Stimulated activated CD4-positive, alpha-beta T cell treated with anti-CD3 and anti-CD28 coated beads, Interleukin-2, amount 100 ng/mL, for 4 hours (primary cell): ENCODE results near the gene ZBTB9.

ENCODE experiments used
- DNase-seq: peaks from one replicate; pipeline ENCODE4 v3.0.0-alpha.2; 2020; ENCODE audit warnings: low read depth

Gene ZBTB9

DNA sequence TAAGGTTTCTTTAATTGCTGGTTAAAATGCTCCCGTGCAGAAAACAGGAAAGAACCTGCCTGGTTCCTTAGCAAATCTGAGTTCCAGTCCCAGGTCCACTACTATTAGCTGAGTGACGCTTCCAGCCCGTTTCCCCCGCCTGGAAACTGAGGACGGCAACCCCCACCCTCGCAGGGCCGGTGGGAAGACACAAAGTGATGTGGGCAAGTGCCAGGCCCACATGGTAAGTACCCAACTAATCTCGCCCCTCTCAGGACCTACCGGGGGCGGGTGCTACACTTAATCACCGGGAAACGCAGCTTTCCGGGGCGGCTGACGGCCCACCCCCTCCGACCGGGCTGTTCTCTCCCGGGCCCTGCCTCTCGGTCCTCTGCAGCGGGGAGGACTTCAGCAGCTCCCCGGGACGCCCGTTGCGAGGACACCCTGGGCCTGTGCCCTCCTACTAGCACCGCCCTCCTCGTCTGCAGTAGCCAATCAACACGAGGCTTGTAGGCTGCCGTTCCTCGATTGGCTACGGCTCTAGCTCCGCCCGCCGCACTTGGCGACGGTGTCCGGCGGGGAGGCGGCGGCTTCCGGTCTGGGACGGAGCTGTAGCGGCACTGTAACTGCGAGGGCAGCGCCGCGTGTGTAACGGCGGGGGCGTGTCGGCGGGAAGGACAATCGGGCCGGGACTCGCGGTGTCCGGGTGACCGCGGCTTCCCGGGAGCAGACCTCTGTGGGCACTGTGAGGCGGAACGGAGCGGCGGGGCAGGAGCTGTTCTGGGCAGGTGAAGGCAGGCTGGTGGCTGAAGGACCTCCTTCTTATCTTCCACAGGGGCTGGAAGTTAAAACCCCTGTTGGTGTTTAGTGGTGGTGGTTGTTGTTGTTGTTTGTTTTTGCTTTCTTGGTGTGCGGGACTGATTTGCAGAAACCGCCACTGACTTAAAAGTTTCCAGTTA lies at the start of gene ZBTB9:
Gene ZBTB9, plus strand, starts transcription at position 568 of the 938 bp plus-strand sequence. CDS start 525 bp downstream, outside the sequence.
- peak; percentile 89 for DNase-seq

- DNase-seq = no peak
Measured at GRCh38 chr6:33404884-33405283, 49.5 kb upstream of the ZBTB9 start.

DNA sequence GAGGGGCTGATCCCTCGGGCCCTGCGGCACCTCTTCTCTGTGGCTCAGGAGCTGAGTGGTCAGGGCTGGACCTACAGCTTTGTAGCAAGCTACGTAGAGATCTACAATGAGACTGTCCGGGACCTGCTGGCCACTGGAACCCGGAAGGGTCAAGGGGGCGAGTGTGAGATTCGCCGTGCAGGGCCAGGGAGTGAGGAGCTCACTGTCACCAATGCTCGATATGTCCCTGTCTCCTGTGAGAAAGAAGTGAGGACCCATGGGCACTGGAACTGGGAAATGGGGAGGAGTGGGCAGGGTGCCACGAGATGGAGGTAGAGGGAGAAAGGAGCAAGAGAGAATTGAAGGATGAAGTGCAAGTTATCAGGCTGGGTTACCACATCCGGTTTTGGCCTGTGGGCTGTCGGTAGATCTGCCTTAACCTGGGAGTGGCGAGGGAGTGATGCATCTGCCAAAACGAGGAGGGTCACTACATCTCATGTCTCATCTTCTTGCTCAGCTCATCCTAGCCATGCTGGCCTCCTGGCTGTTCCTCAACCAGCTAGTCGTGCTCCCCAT lies 48.9 kb upstream of the ZBTB9 start:
- DNase-seq = no peak

DNA sequence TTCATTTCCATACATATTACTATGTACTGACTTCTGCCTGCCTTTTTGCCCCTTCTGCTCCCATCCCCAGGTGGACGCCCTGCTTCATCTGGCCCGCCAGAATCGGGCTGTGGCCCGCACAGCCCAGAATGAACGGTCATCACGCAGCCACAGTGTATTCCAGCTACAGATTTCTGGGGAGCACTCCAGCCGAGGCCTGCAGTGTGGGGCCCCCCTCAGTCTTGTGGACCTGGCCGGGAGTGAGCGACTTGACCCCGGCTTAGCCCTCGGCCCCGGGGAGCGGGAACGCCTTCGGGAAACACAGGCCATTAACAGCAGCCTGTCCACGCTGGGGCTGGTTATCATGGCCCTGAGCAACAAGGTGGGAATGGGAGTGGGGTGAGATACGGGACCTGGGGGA lies 48.2 kb upstream of the ZBTB9 start:
- no peak for DNase-seq

DNA sequence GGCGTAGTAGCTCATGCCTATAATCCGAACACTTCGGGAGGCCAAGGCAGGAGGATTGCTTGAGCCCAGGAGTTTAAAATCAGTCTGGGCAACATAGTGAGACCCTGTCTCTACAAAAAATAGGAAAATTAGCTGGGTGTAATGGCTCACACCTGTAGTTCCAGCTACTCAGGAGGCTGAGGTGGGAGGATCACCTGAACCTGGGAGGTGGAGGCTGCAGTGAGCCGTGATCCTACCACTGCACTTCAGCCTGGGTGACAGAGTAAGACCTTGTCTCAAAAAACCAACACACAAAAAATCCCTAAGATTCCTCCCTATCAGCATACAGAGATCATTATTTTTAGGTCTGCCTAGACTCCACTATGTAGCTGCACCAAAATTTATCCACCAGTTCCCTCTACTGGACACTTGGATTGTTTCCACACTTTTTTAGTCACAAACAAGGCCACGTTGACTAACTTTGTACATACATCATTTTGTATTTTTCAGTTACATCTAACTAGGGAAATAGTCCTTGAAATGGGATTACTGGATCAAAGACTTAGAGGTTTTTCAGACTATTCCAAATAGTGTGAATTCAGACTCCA lies 47.2 kb upstream of the ZBTB9 start:
- DNase-seq = no peak

DNA sequence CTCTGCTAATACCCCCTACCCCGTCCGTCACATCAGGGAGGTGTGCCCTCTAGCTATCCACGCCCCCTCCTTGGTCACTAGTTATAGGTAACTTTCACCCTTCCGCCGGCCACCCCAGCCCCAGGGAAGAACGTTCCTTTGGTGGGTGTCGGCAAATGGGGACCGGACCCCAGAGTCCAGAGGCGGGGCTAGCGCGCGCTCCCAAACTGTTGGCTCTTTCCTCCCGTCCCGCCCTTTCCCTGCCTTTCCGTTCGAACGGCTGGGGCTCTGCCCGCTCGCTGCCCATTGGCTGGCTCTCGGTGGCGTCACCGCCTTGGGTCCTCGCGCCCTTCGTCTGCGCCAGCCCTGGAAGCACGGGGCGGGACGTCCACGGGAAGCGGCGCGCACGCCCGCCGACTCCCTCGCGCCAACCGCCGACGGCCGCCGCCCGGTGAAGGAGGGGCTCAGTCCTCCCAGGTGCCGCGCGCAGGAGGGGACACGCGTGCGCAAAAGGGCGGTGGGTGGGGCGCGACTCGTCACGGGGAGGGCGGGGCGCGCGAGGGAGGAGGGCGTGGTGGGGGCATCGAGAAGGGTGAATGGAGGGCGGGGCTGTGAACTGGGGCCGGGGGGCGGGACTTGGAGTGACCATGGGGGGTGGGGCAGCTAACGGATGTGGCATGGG lies 44.2 kb upstream of the ZBTB9 start:
- peak; percentile 94 for DNase-seq

DNA sequence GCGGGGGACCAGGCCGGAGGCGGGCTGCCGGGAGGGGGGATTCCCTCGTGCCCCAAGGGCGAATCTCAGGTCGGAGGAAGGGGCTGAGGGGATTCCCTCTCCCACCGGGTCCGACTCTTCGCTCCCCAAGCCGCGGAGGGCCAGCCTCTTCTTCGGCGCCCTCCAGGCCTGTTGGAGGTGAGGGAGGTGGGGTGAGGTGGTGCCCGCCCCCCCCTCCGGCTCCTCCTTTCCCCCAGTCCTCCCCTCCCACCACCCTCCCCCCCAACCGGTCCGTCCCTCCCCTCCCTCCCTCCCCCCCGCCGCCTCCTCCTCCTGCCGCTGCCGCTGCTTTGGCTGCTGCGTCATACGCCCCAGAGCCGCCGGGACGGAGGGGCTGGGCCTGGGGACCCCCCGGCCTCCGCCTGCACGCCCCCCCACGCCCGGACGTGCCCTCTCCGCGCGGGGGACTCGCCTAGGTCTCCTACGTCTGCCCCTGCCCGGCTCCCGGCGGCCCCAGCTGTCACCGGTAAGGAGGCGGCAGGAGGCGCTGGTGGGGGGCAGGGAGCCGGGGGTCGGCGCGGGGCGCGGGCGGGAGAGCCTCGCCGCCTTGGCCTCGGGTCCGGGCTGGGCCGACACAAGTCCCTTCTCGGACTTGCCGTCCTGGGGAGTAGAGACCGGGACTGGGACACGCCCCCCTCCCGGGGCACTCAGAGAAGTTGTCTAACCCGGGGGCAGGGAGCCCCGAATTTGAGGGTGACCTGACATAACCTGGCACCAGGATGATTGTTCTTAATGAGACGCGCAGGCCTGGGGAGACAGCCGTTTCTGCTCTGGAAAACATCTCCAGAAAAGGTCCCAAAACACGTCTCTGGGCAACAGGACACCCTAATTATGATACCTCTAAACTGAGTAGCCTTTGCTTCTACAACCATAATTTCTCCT lies 43.4 kb upstream of the ZBTB9 start, which contains the start of gene PHF1:
Gene PHF1, plus strand, starts transcription at position 304 of the 921 bp plus-strand sequence. CDS start 1,250 bp downstream, outside the sequence.
- DNase-seq = peak; percentile 78

- DNase-seq = no peak
Measured at GRCh38 chr6:33411632-33412005, 42.8 kb upstream of the ZBTB9 start.

DNA sequence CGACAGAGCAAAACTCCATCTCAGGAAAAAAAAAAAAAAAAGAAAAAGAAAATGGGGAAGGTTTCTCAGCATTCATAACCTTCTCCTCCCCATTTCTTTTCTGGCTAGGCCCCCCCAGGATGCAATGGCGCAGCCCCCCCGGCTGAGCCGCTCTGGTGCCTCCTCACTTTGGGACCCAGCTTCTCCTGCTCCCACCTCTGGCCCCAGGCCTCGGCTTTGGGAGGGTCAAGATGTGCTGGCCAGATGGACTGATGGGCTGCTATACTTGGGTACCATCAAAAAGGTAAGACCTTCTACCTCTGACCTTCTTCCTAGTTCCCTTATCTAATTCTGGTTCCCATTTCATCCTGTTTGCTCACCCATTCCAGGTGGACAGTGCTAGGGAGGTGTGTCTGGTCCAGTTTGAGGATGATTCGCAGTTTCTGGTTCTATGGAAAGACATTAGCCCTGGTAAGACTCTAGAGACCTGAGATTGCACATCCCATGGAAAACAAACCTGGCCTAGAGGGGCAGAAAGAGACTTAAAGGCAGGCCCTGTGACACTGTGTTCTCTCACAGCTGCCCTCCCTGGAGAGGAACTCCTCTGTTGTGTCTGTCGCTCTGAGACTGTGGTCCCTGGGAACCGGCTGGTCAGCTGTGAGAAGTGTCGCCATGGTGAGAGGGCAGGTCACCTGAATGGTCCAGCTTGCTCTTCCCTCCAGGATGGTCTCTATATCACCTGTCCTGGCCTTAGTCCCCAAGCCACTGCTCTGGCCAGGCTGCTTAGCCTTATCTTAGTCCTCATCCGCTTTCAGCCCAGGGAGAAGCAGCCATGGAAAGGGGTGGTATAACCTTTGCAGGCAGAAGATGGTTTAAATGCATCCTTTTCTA lies 42.0 kb upstream of the ZBTB9 start:
- DNase-seq = no peak

DNA sequence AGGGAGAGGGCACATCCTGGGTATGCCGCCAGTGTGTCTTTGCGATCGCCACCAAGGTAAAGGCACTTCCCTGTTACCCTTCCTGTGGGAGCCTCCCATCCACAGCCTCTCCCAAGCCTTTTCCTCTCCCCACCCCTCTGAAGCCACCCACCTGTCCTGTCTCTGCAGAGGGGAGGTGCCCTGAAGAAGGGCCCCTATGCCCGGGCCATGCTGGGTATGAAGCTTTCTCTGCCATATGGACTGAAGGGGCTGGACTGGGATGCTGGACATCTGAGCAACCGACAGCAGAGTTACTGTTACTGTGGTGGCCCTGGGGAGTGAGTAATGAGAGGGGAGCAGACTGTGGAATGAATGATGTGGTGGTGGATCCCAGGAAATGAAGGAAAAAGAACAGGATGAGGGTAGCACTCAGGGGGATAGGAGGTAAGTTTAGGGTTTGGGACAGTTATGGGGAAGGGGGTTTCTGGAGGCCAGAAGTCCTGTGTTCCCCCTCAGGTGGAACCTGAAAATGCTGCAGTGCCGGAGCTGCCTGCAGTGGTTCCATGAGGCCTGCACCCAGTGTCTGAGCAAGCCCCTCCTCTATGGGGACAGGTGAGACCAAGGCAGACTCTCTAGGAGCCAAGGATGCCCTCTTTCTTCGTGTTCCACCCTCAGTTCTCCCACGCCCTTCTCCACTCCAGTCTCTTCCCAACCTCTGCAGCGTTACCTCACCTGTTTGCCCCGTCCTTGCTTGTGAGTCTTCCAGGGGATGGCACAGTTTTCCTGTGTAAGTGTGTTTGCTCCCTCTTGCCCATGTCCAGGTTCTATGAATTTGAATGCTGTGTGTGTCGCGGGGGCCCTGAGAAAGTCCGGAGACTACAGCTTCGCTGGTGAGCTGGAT lies 40.9 kb upstream of the ZBTB9 start:
- no peak for DNase-seq

GRCh38 chr6:33414592-33415271 lies 39.6 kb upstream of the ZBTB9 start:
- DNase-seq = no peak

GRCh38 chr6:33415831-33416230 lies 38.5 kb upstream of the ZBTB9 start:
- no peak for DNase-seq

DNA sequence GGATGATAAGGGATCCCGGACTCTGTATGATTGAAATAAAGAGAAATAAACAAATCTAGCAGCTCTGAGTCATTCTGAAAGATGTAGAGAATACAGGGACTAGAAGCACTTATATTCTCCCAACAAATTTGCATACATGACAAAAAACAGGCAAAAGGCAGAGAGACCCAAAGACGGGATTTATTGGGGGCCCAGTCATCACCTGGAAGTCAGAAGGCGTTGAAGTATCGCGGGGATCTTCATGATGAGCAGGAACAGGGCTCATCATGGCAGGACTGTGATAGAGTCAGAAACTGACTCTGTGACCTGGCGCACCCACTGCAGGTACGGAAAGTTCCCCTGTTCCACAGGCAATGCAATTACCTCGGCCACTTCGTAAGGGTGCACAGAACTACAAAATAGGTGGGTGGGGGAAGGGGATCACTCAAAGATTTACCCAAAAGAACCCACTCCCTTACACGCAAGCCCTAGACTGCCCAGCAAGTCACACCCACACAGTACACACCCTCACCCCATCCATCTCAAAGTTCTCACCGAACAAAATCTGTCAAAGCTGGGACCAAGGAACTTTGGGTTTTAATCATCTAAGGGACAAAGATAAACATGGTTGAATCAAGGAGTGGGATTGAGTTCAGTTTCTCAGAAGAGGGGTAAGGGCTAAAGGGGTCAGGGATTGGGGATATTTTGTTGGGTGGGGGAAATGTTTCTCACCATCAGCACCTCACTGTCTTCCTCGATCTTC lies 37.8 kb upstream of the ZBTB9 start:
- no peak for DNase-seq

GRCh38 chr6:33417128-33417902 lies 37.1 kb upstream of the ZBTB9 start:
- DNase-seq = no peak

DNA sequence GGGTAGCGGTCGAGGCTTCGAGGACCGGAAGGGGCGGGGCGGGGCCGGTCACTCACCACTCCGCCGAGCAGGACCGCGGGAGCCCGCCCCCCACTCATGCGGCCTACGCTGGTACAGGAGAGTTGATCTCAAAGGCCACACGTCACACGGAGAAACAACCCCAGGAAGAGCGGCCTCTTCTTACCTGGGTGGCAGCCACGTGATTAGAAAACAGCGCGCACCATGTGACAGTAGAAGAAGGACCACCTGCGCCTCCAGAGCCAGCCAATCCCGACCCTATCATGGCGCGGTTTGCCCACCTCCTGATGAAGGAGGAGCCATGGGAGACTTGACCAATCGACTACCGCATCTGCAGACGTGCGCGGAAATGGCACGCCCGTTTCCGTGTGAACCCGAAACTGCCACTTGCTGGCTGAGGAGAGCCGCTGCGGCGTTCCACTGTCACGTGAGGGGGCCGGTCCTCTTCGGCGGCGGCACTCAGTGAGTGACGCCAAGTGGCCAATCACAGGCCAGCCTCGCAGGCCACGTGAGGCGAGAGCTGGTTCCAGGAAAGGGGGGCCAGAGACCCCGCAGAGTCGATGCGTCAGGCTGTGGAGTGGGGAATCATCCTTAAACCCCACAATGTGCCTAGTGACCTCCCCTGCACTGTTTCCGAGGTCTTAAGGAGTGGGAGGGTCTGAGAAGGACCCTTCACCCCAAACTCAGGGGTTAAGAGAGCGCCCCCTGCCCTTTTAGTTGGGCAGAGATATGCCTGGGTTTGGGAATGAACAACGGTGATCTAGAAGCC lies 36.3 kb upstream of the ZBTB9 start, which contains the start of gene CUTA:
Gene CUTA, minus strand, starts transcription at position 205 of the 787 bp plus-strand sequence. Its CDS starts 107 bp downstream, at position 98.
- peak; percentile 99 for DNase-seq

DNA sequence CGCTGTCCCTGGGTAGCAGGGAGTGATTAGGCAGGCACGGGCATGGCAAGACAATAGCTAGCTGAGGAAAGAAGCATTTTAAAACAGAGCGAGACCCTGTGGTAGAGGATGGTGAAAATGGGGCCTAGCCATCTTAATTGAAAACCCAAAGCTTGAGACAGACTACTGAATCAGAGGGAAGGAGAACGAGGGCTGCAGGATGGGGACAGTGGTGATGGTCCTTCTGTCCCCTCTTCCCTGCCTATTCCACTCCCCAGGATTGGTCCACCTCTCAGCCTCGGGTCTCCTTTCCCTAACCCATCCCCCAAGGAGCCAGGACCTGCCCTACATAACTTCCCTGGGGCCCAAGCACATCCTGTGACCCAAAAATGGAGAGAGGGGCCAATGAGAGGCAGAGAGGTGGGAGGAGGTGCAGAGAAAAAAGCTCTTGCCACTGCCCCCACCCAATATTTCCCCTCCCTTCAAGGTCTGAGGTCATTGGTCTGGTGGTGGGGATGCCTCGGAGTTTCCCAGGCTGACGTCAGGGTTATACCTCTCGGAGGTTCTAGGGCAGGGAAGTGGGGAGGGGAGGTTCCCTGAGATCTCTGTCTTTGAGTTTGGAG lies 35.6 kb upstream of the ZBTB9 start:
- no peak for DNase-seq
